NCI-H1417 treated with DMSO at 0.1 percent for 48 hours (cell line): ENCODE data around the gene TMEM229B.

ENCODE experiments used
- DNase-seq: peaks from one replicate; lab custom pipeline; 2025; lab: John Stamatoyannopoulos, UW

TMEM229B gene

DNA sequence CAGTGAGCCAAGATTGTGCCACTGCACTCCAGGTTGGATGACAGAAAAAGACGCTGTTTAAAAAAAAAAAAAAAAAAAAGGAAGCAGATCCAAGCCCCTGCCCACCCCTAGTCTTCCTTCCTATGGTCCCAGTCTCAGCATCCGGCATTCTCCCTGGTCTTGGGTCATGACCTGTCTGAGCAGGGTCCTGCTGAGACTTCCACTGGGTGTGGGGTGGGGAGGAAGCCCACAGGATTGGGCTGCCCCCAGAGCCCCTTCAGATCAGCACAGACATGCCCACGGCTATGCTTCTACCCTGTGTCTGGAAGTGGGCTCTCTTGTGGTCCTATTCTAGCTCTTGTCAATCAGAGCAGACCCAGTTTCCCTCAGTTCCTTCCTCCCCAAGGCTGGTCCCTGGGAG lies 64.0 kb downstream of the TMEM229B start:
- no peak for DNase-seq

DNA sequence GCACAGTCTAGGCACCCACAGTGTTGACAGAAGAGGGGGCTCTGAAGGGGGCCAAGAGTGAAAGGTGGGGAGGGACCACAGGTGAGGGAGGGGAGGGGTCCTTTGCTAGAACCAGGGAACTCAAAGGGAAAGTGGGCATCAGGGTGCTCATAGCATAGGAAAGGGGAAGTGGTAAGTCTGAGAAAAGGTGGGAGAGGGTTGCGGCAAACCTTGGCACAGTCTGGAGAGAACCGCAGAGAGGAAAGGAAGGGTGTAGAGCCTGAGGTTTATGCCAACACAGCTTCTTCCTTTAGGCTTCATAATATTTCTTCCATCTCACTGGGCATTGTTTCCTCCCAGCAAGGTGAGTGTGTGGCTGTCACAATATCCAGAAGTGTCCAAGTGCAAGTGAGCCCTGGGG lies 65.1 kb downstream of the TMEM229B start:
- no peak for DNase-seq

- no peak for DNase-seq
Observed at GRCh38 chr14:67421356-67422224, 66.9 kb downstream of the TMEM229B start.
